Prostate gland (tissue), 2 donors: Measurements from ENCODE around the gene KIF21A. TPM values are rescaled to one million over a fixed set of nuclear protein-coding genes. Genes with fewer than 3 reads are reported as not detected.

Experiments
- DNase-seq: peaks from one replicate; pipeline ENCODE4 v3.0.0-alpha.2; 2019; ENCODE audit warnings: low spot score
- H3K27ac ChIP-seq, 2 donors: fragments of 200-600 bp; sonication (generic); 2 replicates each; pipeline ENCODE4 v1.5.1; 2017 to 2019
- H3K27me3 ChIP-seq: fragments of 200-600 bp; sonication (generic); replicated peaks from 2 replicates; pipeline ENCODE4 v1.5.1; 2019; ENCODE audit not compliant: insufficient read depth
- H3K36me3 ChIP-seq, 2 donors: fragments of 200-600 bp; sonication (generic); 1 replicate in 1 of 2; 2 replicates in 1 of 2; pipeline versions ENCODE4 v1.5.1 to v1.8.1; 2017 to 2019
- H3K4me1 ChIP-seq: fragments of 200-600 bp; sonication (generic); replicated peaks from 2 replicates; pipeline ENCODE4 v1.5.1; 2019
- H3K4me3 ChIP-seq, 2 donors: fragments of 200-600 bp; sonication (generic); 2 replicates each; pipeline ENCODE4 v1.5.1; 2017 to 2019
- H3K9me3 ChIP-seq: fragments of 200-600 bp; sonication (generic); 2 replicates; pipeline ENCODE4 v1.5.1; 2017
- CTCF ChIP-seq, 4 experiments: fragments of 200-600 bp in 2 of 4; fragments of 450-650 bp in 2 of 4; sonication (generic) in 2 of 4; IDR thresholded peaks; 1 replicate in 3 of 4; 2 replicates in 1 of 4; pipeline ENCODE4 v1.5.1; 2016 to 2019; ENCODE audit warnings: antibody characterized with exemption in 4 of 4, mild to moderate bottlenecking in 2 of 4, moderate library complexity in 2 of 4
- POLR2A ChIP-seq: fragments of 450-650 bp; IDR thresholded peaks from one replicate; pipeline ENCODE4 v1.6.1; 2016; ENCODE audit warnings: antibody characterized with exemption, mild to moderate bottlenecking
- POLR2AphosphoS5 ChIP-seq: sonication (generic); formaldehyde crosslinking; IDR thresholded peaks from one replicate; pipeline ENCODE4 v1.6.1; 2017; ENCODE audit warnings: antibody characterized with exemption
- WGBS: methylation state at CpG from one replicate; pipeline ENCODE4 v1.1.5; 2018; 5-methylcytosine and 5-hydroxymethylcytosine counted together
- intact Hi-C: fragments of 100-400 bp; cut with DNase I; formaldehyde crosslinking; loops from one replicate; pipeline ENCODE4 v1.14.2; 2022
- total RNA-seq, 2 donors: library from RNA; depleted of rRNA; stranded (reverse); fragments of >200 nt; gene quantifications; one replicate each; pipeline ENCODE4 v1.1.0, GENCODE V29; 2016

The KIF21A gene
- total RNA-seq, 2 donors from 2014 or later: 36.2 to 57.9 TPM

- Histone ChIP-seq H3K27me3 (no peaks in the 10 kb centered on the region), H3K36me3 (no peaks in the 10 kb centered on the region), H3K4me1 (no peaks in the 10 kb centered on the region), H3K27ac (no peak overlapping the region), H3K9me3 (no peaks in the 10 kb centered on the region), H3K4me3 (no peak overlapping the region)
- no peak for DNase-seq
- TF ChIP-seq POLR2A (no peak), POLR2AphosphoS5 (no peak), CTCF (IDR thresholded peaks at IDR 0.05) (no peak)
- intact Hi-C loops: no loop called here
- WGBS: 48% methylated on average over 1 of the region's 1 CpG
Measured at GRCh38 chr12:39292125-39292630, 150.7 kb downstream of the KIF21A start.

- Histone ChIP-seq H3K4me1 (no peaks in the 10 kb centered on the region), H3K4me3 (no peak overlapping the region), H3K9me3 (no peaks in the 10 kb centered on the region), H3K36me3 (no peaks in the 10 kb centered on the region), H3K27ac (no peak overlapping the region), H3K27me3 (no peaks in the 10 kb centered on the region)
- WGBS: 59% methylated on average over 2 of the region's 2 CpGs
- intact Hi-C loops: no loop called here
- no peak for DNase-seq
- no peak for TF ChIP-seq POLR2AphosphoS5
- no peak for TF ChIP-seq CTCF (IDR thresholded peaks at IDR 0.05)
- no peak for TF ChIP-seq POLR2A
Measured at GRCh38 chr12:39287817-39288216, 155.1 kb downstream of the KIF21A start.

- H3K9me3 ChIP-seq: no peaks in the 10 kb centered on the region
- intact Hi-C loops: no loop called here
- no peaks in the 10 kb centered on the region for H3K36me3 ChIP-seq
- DNase-seq: no peak
- TF ChIP-seq POLR2AphosphoS5: no peak
- TF ChIP-seq POLR2A: no peak
- TF ChIP-seq CTCF (IDR thresholded peaks at IDR 0.05): no peak
- no peak overlapping the region for H3K27ac ChIP-seq
- no peak overlapping the region for H3K4me3 ChIP-seq
- no peaks in the 10 kb centered on the region for H3K4me1 ChIP-seq
- no peaks in the 10 kb centered on the region for H3K27me3 ChIP-seq
- 34% methylated on average over 4 of the region's 4 CpGs for WGBS
Measured at GRCh38 chr12:39287409-39287808, 155.5 kb downstream of the KIF21A start.

- Histone ChIP-seq H3K9me3 (no peaks in the 10 kb centered on the region), H3K36me3 (no peaks in the 10 kb centered on the region), H3K27ac (no peak overlapping the region), H3K27me3 (no peaks in the 10 kb centered on the region), H3K4me1 (no peaks in the 10 kb centered on the region), H3K4me3 (no peak overlapping the region)
- no peak for TF ChIP-seq POLR2AphosphoS5
- TF ChIP-seq POLR2A: no peak
- TF ChIP-seq CTCF (IDR thresholded peaks at IDR 0.05): no peak
- DNase-seq: no peak
- intact Hi-C loops: loop anchor here (10.0 kb wide), 1 partner anchor 954 kb away; no protein-coding TSS in a partner anchor
Measured at GRCh38 chr12:39278426-39278825, 164.5 kb downstream of the KIF21A start.

GRCh38 chr12:39277416-39277815 lies 165.5 kb downstream of the KIF21A start:
- 100% methylated on average over 1 of the region's 1 CpG for WGBS
- no peak overlapping the region for H3K4me3 ChIP-seq
- TF ChIP-seq POLR2A: no peak
- no peak for TF ChIP-seq POLR2AphosphoS5
- TF ChIP-seq CTCF (IDR thresholded peaks at IDR 0.05): no peak
- no peaks in the 10 kb centered on the region for H3K36me3 ChIP-seq
- no peaks in the 10 kb centered on the region for H3K9me3 ChIP-seq
- no peak for DNase-seq
- H3K4me1 ChIP-seq: no peaks in the 10 kb centered on the region
- intact Hi-C loops: loop anchor here (10.0 kb wide), 1 partner anchor 953 kb away; no protein-coding TSS in a partner anchor
- H3K27me3 ChIP-seq: no peaks in the 10 kb centered on the region
- no peak overlapping the region for H3K27ac ChIP-seq
